ENCODE measurements around the gene ZNF253. TPM values are rescaled to one million over a fixed set of nuclear protein-coding genes. Genes with fewer than 3 reads are reported as not detected.

The ZNF253 gene
- total RNA-seq, 1 experiment from 2014 or later, result not detected

GRCh38 chr19:19820774-19821320, 44.8 kb upstream of the ZNF253 start (continued):
- no peak for TF ChIP-seq CTCF (IDR thresholded peaks at IDR 0.05 in 2 of 3, conservative IDR thresholded peaks at IDR 0.05 in 1 of 3; ENCODE audit: borderline replicate concordance in 1 of 3, insufficient read depth in 1 of 3, low read depth in 2 of 3, low read length in 2 of 3)
- TF ChIP-seq CBX3 (IDR thresholded peaks at IDR 0.05; ENCODE audit: low read depth), result no peak
- no peak for TF ChIP-seq POLR2AphosphoS5 (IDR thresholded peaks at IDR 0.05; ENCODE audit: low read depth, low read length)
- TF ChIP-seq EZH2 (IDR thresholded peaks at IDR 0.05), result no peak
- no peak for TF ChIP-seq JUND (IDR thresholded peaks at IDR 0.05)
- no peak for TF ChIP-seq EGR1 (IDR thresholded peaks at IDR 0.05; ENCODE audit: low read depth)
- no peak for TF ChIP-seq SRF (IDR thresholded peaks at IDR 0.05; ENCODE audit: low read depth)
- TF ChIP-seq RAD21 (IDR thresholded peaks at IDR 0.05; ENCODE audit: low read depth), result no peak
- TF ChIP-seq YY1 (IDR thresholded peaks at IDR 0.05; ENCODE audit: extremely low read depth, insufficient replicate concordance, low read depth, low read length), result no peak
- TF ChIP-seq POLR2A (IDR thresholded peaks at IDR 0.05; ENCODE audit: borderline replicate concordance, extremely low read depth, insufficient read depth, insufficient read length), result no peak
- no peak for TF ChIP-seq ATF3 (IDR thresholded peaks at IDR 0.05)
- no peak for TF ChIP-seq ZBTB33 (IDR thresholded peaks at IDR 0.05; ENCODE audit: extremely low read depth, insufficient replicate concordance, low read length)

All from HCT116 (cell line).